ENCODE measurements around the gene ESPNL.

Gene ESPNL

DNA sequence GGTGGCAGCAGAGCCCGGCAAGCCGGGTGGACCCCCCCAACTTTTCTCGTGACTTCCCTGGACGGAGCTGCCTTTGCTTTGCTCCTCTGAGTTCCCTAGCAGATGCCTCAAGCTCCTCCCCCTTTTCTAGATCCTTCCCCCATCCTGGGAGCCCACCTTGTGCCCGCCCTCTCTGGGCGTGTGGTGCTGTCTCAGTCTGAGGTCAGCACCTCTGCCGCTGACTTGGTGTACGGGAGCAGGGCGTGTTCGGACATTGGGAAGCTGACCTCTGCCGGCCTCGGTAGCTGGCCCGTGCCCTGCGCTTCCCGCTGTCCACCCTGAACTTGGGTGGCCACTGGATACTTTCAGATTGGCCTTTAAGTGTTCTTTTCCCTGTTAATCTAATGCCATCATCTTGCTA lies 19.6 kb upstream of the ESPNL start:
- no peak for DNase-seq

DNA sequence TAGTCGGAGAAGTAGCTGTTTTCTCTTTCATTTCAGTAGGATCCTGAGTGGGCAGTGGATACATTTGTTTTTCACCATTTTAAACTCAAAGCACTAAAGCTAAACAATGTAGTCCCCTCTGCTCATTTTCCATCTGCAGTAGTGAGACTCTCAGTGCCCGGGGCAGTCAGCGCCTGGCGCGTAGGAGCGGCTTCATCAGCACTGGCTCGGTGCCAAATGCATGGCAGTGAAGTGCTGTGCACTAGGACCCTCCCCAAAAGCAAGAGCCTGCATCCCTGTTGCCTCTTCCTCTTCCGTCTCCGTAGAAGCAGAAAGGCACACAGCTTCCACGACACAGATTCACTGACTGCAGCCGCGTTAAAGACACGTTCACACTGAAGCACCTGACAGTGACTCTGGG lies 19.0 kb upstream of the ESPNL start:
- no peak for DNase-seq

DNA sequence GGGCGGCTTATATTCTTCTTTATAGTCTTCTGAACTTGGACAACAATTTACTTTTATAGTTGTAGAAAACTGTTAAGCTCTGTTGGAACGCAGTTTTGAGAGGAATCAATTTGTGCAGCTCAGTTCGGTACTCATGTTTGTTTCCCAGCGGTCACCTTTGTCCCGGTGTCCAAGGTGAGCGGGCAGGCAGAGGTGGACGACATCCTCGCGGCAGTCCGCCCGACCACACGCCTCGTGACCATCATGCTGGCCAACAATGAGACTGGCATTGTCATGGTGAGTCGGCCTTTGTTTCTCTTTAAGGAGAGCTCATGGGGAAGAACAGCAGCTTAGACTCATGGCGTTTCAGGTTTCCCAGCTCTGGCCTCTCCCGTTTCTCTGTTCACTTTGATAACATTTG lies 18.6 kb upstream of the ESPNL start:
- DNase-seq = no peak

DNA sequence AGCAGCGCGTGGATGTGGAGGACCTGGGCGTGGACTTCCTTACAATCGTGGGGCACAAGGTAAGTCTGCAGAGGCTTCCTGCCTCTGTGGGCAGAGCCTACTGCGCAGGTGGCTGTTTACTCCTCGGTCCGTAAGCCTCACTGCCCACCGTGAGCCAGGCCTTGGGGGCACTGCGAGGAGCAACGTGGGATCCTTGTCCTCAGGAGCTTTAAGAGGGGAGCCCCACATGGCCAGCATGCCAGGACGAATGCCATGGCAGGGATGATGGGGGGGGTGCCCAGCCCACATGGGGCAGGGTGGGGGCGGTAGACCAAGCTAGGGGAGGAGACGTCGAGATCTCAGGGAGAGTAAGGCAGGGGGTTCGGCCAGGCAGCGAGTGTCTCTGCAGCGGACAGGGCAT lies 18.0 kb upstream of the ESPNL start:
- no peak for DNase-seq

DNA sequence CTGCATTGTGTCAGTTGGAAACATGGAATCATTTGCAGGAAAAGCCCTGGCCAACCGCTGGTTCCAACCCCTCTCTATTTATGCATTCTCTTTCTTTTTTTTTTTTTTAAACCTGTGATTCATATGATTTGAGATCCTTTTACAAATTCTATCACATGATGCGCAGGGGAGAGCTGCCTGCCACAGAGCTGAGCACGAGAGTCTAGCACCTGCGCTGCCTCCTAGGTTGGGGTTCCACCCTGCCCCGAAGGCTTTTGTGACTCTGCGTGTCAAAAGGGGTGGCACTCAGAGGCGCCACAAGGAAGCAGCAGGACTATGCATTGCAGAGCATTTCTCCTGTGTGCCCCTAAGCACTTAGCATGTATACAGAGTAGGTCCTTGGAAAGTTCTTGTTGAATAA lies 17.3 kb upstream of the ESPNL start:
- no peak for DNase-seq

DNA sequence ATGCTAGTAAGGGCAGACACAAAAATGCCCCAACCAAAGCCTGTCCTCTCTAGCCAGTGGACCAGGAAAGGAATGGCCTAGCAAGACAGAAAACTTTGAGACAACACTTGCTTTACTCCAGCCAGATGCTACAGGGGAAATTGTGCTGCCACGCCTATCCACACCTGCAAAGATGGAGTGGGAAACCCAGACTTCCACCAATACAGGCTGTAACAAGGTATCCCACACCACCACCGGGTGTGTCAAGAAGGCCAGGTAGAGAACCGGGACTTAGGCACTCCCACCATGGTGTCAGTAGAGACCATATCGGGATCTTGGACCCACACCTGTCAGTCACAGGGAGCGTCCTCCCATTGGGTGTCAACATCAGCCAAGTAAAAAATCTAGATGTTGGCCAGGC lies 16.2 kb upstream of the ESPNL start:
- DNase-seq = no peak

DNA sequence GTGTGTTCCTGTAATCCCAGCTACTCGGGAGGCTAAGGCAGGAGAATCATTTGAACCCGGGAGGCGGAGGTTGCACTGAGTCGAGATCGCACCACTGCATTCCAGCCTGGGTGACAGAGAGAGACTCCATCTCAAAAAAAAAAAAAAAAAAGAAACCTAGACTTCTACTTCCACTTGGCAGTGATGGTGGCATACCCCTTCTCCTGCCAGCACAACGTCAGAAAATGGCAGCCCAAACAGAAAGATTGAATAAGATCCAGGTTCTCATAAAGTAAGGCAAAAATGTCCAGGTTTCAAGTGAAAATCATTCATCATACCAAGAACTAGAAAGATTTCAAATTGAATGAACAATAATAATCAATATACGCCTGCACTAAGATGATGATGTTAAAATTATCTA lies 15.4 kb upstream of the ESPNL start:
- DNase-seq = no peak

DNA sequence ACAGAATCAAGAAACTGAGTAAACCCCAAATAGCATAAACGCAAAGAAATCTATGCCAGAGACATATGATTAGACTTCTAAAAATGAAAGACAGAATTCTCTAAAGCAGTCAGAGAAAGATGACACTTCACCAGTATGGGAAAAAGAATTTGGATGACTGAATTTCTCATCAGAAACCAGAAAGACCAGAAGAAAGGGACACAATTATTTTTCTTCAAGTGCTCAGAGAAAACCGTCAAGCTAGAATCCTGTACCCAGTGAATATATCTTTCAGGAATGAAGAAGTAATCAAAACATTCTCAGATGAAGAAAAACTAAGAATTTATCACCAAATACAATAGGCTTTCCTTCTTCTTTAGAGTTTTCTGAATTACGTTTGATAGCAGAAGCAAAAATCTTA lies 14.2 kb upstream of the ESPNL start:
- DNase-seq = no peak

DNA sequence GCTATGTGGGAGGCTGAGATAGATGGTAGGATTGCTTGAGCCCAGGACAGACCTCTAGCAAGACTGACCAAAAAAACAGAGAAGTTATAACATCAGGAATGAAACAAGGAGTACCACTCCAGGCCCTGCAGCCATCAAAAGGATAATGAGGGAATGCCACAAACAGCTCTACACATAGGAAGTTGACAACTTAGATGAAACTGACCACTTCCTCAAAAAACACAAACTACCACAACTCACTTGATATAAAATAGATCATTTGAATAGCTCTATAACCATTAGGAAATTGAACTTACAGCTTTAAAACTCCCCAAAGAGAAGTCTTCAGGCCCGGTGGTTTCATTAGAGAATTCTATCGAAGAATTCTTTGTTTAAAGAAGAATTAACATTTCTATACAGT lies 12.9 kb upstream of the ESPNL start:
- DNase-seq = no peak

DNA sequence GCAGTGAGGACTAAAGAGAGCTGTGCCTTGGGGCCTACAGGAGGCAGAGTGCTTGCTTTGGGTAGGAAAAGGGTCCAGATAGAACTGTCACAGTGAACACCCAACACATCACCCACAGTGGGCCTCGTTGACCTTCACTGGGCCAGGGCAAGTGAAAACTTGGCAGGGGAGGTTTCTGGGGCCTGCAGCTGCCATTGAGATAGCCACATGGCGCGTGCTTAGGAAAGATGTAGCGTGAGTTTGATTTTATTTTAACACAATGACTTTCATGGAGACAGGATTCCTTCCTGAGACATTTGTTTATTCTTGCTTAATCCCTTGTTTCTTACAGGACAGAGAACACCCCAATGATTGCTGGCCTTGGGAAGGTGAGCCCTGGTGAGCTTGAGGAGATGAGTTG lies 9.3 kb upstream of the ESPNL start:
- DNase-seq = no peak

DNA sequence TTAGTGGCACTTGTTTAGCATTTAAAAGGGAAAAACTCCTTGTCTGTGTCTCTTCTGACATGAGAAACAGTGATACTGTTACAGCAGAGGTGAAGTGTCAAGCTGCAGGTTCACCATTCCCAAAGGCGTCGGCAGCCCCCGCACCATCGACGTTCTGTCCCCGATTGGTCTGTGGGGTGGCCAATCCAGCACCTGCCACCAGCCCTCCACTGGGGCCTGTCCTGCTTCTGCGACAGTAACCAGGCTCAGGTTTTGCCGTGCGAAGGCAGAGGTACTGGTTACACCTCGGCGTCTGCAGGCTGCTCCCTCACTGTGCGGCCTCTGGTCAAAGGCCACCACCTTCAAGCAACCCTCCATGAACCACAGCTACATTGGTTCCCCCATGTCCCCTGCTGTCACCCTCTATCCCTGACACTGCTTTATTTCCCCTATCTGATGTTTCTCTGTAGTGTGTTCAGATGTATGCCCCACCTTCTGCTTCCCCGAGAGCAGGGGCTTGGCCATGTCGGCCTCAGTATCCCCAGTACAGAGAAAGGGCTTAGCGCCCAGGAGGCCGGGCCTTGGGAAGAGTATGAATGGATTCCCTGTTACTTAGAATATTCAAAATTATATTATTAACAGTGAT lies 8.6 kb upstream of the ESPNL start:
- no peak for DNase-seq

DNA sequence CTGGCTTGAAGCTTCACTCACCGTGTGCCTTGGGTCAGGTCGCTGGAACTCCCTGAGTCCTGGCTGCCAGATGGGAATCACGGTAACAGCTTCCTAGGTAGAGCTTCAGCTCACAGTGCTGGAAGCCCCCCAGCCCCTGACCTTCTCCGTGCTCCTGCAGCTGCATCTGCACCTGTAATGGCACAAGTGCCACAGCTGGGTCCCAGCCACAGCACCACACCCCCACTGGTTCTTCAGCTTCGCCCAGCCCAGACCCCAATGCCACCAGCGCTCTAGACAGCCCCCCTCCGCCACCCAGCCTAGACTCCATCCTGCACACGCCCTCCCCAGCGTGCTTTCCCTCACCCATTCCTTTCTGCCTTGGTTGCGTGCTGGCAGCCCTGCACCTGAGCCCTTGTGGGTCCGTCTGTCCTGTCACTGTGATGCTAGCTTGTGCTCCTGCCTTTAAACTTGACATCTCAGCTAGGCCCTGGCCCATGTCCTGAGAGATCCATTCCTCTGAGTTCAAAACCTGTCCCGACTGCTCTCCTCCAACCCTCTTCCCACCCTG lies 7.6 kb upstream of the ESPNL start:
- no peak for DNase-seq

DNA sequence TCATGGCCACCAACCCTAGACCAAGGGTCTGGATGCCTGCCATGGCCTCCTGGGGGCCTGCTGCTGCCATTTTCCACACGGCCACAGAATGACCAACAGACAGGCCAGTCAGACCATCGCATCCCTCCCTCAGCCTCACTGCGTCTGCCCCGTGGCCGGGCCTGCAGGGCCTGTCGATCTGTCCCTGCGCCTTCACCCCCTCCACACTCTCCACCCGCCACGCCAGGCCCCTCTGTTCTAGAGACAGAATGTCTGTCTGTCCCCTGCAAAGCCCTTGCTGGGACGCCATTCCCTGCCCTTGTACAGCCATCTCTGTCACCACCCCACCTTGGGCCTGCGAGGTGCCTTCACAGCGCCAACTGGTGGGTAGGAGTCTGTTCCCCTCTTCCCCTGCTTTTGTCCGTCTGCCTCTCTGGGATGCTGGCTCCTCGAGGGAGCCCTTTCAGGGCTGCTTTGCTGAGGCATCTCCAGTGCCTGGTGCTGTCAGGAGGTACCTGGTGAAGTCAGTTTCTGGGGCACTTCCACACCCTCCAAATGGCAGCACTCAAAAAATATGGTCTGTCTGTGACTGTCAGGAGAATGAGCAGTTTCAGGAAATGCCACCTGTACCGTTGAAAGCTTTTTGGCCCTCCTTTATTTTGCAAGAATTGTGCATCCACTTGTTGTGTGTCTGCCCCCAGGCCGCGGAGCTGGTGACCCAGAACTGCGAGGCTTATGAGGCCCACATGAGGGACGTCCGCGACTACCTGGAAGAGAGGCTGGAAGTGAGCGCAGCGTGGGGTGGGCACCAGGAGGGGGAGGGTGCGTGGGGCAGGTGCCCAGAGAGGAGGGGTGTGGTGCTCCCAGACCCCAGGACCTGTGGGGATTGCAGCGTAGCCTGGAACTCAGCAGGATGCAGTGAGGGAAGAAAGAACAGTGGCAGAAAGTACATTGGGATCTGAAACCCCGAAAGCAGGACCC lies 6.7 kb upstream of the ESPNL start:
- DNase-seq = no peak

DNA sequence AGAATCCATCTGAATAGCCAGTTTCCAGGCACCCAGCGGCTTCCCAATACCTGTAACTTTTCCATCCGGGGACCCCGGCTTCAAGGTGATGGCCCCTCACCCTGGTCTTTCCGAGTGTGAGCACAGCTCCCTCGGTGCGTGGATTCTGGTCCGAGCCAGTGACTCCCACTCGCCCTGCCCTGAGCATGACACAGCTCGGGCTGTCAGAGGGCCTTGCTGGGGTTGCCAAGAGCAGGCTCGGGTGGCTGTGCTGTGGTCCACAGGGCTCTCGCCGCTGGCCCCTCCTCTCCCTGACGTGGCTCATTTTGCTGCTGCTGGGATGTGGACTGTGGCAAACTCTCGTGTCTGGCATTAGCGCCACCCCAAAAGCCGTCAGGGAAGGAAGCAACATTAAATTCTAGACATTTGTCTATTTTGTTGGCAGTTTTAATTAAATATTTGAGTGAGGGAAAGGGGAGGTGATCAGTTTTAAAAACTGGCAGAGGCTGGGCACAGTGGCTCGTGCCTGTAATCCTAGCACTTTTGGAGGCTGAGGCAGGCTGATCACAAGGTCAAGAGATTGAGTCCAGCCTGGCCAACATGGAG lies 5.6 kb upstream of the ESPNL start:
- DNase-seq = no peak

DNA sequence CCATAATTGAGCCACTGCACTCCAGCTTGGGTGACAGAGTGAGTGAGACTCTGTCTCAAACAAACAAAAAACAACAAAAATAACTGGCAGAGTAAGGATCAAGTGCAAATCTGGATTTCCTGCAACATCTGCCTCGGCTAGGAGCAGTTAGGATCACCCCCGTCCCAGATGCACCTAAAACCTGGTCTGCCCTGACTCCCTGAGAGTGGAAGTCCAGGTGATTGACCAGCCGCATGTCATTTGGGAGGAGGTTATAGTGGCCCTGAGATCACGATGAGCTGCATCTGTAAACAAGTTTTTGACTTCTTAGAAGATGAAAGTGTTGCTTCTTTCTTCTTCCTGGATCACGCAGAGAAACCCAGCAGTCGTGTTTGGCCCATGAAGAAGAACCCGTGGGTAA lies 5.0 kb upstream of the ESPNL start:
- no peak for DNase-seq

DNA sequence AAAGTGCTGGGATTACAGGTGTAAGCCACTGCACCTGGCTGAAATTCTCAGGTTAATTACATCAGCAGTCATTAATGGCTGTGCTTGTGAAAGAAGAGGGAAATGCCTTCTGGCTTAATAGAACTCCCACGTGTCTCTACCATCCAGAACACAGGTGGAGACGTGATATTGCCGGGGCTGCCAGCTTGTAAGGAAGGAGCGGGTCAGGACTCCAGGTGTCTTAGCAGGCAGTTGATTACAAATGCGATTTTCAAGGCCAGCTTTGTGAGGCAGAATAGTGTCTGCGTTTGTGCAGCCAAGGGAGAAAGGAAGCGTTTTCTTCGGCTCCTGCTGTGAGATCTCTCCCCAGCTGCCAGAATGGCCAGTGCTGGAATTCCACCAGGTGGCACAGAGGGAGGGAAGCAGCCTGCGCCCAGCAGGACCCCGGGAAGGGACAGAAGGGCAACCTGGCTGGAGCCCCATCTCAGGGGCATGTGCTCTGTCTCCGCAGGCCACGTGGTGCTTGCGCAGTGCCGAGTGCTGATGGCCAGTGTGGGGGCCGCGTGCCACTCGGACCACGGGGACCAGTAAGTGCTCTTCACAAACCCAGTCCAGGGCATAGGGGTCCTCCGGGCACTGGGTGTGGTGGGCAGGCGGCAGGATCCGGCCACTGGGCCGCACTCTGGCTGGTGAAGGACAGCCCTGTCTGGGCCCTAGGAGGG lies 3.7 kb upstream of the ESPNL start:
- DNase-seq = no peak

DNA sequence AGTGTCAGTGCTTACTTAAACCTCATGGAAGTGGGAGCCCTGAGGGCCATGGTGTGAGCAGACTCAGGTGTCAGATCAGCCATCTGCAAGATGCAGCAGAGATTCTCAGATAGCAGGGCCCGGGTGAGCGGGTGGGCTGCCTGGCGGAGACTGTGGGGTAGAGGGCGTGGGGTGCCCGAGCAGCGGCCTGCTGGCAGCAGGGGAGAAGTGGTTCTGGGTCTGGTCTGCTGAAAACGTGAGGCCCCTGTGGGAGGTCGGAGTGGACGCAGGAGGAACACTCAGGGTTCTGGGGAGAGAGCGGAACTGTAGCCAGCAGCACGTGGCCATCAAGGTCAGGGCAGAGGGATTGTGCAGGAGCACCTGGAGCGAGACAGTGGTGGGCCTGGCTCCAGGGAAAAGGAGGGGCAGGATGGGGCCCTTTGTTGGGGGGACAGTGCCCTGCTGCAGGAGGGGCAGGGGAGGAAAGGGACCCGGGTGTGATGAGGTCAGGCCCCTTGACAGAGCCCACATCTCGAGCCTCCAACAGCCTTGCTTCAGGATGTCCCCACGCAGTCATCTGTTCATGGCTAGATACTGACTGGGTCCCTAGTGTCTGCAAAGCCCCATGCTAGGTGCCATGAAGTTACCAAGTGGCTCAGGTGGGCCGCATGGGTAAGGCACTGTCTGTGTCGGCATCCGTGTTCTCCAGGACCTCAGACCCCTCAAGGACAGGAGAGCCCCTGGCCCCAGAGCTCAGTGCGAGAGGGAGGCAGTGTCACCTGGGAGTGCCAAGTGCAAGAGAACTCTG lies 2.7 kb upstream of the ESPNL start:
- DNase-seq = no peak

DNA sequence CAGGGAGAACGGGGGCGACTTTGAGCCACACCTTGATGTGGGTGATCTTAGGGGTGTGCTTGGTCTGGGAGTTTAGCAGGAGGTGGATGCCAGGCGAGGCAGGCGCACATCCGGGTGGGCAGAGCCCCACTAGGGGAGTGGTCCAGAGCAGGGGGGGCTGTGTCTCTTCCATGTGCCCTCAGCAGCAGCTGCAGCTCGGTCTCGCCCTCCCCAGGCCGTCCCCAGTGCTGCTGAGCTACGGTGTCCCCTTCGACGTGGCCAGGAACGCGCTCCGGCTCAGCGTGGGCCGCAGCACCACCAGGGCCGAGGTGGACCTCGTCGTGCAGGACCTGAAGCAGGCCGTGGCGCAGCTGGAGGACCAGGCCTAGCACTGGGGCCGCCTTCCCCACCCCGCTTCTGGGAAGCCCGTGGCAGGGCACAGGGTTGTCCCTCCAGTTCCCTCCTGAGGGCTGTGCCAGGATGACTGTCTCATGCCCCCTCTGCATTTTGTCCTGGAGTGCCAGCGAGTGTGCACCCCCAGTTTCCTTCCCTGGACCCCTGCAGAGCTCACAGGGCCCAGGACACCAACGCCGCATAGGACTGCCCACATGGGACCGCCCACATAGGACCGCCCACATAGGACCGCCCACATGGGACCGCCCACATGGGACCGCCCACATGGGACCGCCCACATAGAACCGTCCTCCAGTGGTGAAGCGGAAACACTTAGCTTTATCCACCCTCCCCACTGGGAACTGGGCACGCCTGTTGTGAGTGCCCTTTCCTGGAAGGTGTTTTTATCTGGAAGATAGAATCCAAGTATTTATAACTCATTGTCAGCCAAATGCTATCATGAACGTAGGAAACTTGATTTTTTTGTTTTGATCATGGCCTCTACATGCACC lies 1.9 kb upstream of the ESPNL start:
- DNase-seq = peak; percentile 88

DNA sequence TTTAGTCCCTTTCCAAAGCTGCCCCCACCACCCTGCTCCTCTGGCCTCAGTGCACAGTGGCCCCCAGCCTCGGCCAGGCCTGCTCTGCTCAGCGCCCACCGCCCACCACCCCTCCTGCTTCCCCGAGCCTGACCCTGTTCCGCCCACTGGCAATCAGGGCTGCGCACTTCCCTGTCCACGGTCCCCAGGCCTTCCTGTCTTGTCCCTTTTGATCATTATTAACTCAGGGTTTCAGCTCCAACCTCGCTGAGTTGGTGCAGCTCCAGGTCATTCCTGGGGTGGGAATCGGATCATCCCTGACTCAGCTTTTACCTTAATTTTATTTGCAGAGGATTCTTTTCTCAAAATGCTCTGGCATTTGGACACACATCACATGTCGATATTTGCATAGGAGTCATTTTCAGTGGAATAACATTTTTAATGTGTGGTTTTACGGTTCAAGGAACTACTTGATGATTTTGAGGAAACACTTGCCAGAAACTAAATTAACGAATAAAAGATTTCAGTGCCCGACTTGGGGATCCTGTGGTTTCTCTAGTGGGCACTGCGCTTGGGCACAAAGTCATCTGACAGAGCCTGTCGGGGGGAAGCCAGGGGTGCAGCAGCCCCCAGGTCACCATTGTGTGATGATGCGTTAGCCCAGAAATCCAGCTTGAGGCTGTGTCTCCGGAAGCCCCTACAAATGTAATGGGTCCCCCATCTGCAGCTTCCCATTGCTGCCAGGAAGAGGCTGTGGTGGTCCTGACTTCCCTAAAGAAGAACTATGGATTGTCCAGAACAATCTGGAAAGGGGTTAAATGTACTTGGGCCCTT lies 1.0 kb upstream of the ESPNL start:
- DNase-seq = no peak

DNA sequence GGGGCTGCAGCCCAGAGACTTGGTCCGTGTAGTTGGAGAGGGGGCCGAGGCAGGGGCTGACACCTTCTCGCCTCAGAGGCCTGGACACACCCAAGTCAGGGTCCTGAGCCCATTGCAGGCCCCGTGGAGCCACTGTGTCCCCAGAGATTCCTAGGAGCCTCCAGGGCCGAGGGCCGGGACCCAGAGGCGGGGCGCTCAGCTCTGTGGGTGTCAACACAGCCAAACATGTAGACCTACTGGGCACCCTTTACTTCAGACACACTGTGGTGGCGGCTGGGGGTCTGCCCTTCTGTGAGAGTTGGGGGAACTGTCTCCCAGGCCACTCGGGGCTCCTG lies 459 bp upstream of the ESPNL start:
- no peak for DNase-seq
